Epithelial cell of esophagus (primary cell): ENCODE measurements around the gene TXLNA.

ENCODE experiments used
- DNase-seq: peaks from one replicate; pipeline ENCODE4 v3.0.0; 2010; ENCODE audit warnings: low read depth
- H3K4me3 ChIP-seq: 2 replicates; pipeline ENCODE4 v1.5.1; 2011; ENCODE audit warnings: mild to moderate bottlenecking, low read length, control low read depth
- TF ChIP-seq, protein P1 (sequence below): IDR thresholded peaks from 2 replicates; pipeline ENCODE4 v1.5.1; 2011; ENCODE audit warnings: low read depth, mild to moderate bottlenecking, low read length, control low read depth, inconsistent platforms; ENCODE audit not compliant: insufficient read depth; ENCODE audit errors: missing control alignments

Gene TXLNA

DNA sequence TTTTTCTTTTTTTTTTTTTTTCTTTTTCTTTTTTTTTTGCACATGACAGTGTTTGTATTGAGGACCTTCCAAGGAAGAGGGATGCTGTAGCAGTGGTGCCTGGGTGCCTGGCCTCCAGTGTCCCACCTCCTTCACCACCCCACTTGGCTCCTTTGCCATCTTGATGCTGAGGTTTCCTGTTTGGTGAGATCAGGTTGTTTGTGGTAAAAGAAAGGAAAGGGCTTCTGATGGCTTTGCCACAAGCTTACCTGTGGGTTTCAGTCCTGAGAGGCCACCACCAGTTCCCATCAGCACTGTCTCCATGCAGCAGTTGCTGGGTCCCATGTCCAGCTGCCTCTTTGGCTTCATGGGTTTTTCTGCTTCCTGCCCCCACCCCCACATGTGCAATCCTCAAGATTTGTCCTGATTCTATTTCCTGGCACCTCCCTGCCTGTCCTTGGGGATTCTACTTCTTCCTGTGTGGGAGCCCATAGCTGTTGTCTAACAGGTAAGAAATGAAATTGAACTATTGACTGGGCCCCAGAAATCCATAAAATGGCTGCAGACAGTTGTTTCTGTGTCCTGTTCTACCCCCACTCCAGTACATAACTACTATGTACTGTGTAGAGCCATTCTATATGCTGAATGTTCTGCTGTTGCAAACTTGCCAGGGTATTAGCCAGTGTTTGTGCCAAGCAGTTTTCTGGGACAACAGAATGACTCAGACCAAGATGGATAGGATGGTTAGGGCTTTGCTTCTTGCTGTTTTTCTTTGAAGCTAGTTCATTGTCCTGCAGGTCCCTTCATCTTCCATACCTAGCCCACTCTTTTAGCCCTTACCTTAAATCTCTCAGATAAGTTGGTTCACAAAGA lies 16.7 kb downstream of the TXLNA start:
- TF ChIP-seq, protein P1, sequence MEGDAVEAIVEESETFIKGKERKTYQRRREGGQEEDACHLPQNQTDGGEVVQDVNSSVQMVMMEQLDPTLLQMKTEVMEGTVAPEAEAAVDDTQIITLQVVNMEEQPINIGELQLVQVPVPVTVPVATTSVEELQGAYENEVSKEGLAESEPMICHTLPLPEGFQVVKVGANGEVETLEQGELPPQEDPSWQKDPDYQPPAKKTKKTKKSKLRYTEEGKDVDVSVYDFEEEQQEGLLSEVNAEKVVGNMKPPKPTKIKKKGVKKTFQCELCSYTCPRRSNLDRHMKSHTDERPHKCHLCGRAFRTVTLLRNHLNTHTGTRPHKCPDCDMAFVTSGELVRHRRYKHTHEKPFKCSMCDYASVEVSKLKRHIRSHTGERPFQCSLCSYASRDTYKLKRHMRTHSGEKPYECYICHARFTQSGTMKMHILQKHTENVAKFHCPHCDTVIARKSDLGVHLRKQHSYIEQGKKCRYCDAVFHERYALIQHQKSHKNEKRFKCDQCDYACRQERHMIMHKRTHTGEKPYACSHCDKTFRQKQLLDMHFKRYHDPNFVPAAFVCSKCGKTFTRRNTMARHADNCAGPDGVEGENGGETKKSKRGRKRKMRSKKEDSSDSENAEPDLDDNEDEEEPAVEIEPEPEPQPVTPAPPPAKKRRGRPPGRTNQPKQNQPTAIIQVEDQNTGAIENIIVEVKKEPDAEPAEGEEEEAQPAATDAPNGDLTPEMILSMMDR, result no peak
- no peak for DNase-seq
- no peak overlapping the region for H3K4me3 ChIP-seq

DNA sequence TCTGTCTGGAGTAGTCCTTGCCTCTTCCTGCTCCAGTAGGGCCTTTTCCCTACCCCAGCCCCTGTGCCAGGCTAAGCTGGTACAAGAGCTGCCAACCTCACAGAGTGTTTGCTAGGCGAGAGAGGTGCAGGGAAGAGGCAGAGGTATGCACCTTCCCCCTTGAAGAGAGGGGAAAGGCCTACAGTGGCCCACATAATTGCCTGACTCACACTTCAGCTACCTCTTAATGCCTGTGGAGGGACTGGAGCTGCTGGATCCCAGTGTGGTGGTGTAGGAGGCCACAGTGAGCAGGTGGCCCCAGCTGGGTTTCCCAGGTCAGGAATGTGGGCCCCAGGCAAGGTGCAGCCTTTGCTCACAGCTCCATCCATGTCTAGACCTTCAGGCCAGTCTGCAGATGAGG lies 17.6 kb downstream of the TXLNA start:
- H3K4me3 ChIP-seq, result no peak overlapping the region
- DNase-seq, result no peak
- TF ChIP-seq, protein P1, result no peak

DNA sequence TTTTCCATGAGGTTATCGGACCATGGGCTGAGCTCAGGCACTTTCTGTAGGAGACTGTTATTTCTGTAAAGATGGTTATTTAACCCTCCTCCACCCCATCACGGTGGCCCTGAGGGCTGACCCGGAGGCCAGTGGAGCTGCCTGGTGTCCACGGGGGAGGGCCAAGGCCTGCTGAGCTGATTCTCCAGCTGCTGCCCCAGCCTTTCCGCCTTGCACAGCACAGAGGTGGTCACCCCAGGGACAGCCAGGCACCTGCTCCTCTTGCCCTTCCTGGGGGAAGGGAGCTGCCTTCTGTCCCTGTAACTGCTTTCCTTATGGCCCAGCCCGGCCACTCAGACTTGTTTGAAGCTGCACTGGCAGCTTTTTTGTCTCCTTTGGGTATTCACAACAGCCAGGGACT lies 18.4 kb downstream of the TXLNA start:
- DNase-seq, result no peak
- TF ChIP-seq, protein P1, result no peak
- no peak overlapping the region for H3K4me3 ChIP-seq

DNA sequence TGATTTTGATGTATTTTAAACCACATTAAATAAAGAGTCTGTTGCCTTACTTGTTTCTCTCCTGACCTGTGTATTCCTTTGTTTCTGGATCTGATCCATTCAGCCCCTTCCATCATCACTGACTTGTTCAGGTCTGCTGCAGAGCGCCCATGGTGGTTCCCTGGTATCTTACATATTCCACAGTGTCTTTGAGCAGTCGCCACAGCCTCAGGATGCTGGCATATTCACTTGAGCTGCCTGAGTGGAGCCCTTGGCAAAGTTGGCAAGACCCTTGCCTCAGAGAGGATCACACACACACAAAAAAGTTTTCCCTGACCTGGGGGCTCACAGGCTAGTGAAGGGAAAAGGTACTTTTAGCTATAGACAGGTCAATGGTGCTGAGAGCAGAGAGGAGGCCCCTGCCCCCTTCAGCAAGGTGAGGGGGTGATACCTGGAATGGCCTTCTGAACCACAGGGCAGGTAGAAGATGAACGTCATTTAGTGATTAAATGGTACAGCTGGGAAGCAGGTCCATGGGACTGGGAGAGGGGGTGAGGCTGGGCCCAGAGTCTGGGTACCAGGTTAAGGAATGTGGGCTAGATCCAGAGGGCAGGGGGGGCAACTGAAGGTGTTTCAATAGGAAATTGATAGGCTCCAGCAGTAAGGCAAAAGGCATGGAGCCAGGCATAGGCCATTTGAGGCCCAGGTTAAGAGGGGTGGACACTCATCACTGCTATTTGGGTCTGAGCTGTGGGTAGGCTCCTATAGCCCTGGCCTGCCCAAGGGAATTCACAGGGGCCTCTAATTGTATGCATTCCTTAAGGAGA lies 19.0 kb downstream of the TXLNA start:
- no peak overlapping the region for H3K4me3 ChIP-seq
- TF ChIP-seq, protein P1, result no peak
- DNase-seq, result no peak

DNA sequence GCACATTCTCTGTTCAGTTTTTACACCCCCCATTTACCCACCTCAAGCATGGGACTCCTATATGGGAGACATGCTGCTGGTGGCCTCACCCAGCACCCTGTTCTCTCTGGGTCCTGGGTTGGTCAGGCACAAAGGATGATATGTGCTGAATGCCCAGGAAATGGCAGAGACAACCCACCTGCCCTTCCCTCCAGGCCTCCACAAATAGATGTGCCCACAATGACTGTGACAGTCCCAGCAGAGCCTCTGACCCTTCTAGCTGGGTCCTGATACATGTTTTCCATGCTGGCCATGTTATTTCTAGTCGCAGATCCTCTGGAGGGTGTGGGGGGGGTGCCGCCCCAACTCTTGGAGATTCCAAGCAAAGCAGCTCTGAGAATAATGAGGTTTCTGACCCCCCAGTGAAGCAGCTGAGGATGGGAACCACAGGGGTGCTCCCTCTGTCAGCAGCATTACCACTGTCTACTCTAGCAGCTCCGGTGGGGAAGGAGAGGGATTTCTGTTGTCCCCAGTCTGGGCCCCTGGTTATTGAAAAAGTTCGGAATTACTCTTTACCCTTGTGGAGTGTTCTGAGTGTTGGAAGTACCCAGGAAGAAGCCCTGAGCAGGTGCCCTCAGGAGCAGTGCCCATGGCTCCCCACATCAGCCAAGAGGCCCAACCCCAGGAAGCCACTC lies 19.7 kb downstream of the TXLNA start:
- DNase-seq, result no peak
- no peak overlapping the region for H3K4me3 ChIP-seq
- TF ChIP-seq, protein P1, result no peak

DNA sequence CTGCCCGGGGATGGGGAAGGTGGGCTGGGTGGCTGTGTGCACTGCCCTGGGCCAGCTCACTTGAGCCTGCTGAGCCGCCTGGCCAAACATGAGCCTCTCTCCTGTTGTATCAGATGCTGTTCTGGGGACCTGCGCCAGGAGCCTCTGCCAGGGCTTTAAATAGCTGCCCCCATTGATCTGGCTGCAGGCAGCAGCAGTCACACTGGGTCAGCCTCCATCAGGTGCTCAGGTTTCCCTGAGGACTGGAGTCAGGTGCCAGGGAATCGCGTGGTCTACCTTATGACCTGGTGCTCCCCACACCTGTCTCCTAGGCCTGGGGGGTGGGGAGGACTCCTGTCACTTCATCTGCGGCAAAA lies 20.2 kb downstream of the TXLNA start:
- peak overlapping the region; percentile 74 for H3K4me3 ChIP-seq
- TF ChIP-seq, protein P1, result no peak
- DNase-seq, result no peak
